ELR (cell line): ENCODE data around the gene HOXA13.

Experiments
- DNase-seq: peaks from one replicate; pipeline ENCODE4 v3.0.0-alpha.2; 2015; ENCODE audit warnings: low read depth

The HOXA13 gene

DNA sequence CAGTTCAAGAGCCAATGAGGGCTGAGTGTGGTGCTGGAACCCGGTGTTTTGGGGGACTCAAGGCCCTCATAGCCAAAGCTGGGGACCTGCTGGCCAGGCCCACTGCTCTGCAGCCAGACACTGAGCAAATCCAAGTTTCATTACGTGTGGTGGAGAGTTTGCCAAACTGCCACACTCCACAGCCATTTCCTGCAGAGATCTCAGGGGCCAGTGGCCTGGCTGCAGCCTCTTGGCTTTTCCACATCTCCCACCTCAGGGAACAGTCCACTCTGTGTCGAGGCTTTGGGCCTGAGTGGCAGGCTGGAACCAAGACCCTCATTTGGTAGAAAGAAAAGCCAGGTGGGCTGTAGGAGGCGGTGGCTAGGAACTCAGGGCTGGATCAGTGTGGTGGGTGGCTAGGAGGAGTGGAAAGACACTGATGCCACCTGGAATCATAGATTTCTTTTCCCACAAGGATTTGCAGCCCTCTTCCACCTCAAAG is 18.1 kb downstream of the HOXA13 start:
- DNase-seq = peak; percentile 53

DNA sequence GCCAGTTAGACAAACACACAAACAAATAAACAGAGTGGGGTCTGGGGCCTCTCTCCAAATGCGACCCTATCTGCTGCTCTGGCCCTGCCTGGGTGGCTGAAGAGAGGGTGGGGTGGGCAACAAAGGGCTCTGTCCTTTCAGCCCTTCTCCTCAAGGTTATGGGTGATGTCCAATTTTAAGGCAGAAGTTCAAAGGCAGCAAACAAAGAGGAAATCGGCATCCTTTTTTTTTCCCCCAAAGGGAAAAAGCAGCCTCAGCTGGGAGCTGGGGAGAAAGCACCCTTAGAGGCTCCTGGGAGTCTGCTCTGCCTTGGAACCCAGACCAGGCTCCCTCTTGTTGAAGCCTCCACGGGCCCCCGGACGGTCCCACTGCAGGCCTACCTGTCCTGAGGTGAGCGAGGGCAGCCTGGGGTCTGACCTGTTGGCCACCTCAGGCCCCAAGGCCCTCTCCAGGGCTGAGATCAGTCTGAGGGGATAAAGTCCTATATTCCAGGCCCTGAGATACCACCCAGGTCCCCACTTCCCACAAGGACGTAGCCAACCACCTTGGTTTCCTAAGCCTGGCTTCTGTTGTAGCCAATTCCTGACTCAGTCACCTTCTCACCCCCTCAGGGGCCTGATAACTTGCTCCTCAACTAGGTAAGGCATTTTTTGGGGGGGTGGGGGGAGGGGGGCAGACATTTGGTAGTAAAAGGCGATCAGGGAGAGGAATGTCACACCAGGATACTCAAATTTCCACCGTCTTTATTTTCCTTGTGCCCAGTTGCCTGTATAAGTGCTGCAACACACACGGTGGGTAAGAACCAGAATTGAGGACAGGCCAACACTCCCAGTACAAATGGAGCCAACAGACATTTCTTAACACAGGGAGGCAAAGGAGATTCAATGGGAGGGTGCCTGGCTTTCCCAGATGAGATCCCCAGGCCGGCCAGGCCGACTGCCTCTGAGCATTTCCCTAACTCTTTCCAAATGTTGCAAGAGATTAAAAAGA is 19.2 kb downstream of the HOXA13 start:
- DNase-seq = peak; percentile 56

DNA sequence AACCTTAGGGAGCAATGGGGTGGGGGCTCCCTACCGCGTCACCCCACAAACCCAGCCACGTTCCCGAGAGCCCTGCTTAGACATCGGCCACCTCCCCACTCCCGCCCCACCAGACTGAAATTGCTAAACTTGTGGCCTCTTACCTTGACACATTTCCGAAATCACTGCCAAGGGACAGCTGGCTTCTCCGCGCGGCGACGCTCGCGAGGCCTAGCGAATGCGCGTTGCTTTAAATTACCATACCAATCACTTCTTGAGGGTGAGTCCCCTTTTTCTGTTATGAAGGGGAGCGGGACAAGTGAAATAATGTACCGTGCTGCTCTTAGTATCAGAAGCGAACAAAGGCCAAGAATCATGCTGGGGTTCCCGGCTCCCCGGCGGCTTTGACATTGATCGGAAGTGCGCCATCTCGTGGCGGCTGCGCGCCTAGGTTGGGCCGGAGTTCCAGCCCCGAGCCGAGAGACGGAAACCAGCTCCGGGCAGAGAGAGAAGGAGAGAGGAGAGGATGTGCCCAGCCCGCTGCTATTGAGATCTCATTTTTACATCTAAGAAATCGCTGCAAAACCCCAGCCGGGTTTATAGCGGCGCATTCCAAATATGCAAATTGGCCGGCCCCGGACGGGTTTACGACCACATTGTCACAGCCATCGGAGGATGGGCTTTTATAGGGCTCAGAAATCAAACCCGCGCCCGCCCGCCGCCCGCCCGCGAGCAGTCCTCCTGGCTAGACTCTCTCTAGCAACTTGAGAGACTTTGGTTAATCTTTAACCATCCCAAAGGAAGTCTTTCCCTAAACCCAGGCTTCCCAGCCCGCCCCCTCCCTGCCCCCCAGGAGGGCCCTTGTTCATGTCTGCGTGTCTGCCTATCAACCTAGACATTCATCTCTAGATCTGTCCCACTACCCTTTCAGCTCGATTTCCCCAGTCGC is 20.1 kb downstream of the HOXA13 start:
- DNase-seq = peak; percentile 94

DNA sequence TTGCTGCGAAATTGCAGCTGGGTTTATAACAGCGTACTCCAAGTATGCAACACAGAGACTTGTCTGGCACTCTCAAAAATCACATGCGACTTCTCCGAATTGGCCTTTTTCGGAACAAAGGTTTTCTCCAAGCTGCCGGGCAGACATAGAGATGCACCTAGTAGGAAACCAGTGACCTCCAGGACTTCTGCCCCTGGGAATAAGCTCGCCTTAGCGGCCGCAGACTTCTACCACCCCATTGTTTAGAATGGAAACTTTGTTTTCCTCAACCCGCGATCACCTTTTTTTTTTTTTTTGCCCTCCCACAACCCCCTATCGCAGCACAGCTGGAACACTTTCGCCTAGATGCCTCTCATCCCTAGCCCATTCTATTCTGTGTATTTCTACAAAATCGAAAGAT is 20.9 kb downstream of the HOXA13 start:
- DNase-seq = peak; percentile 58

DNA sequence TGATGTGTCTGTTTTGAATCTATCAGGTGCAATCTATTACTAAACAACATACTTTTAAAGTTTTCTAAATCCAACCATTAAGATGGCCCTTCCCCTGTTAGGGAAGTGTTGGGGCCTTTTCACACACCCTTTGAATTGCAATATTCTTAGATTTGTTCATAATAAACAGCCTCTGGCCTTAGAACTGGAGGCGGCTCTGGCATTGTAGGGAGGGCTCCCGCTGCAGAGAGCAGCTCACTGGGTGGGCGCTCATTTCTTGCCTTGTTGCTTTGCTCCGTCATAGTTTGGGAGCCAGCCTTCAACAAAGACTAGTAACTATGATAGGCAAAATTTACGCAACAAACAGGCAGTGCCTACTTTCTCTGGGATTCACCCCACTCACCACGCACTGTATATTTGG is 21.5 kb downstream of the HOXA13 start:
- peak; percentile 90 for DNase-seq

DNA sequence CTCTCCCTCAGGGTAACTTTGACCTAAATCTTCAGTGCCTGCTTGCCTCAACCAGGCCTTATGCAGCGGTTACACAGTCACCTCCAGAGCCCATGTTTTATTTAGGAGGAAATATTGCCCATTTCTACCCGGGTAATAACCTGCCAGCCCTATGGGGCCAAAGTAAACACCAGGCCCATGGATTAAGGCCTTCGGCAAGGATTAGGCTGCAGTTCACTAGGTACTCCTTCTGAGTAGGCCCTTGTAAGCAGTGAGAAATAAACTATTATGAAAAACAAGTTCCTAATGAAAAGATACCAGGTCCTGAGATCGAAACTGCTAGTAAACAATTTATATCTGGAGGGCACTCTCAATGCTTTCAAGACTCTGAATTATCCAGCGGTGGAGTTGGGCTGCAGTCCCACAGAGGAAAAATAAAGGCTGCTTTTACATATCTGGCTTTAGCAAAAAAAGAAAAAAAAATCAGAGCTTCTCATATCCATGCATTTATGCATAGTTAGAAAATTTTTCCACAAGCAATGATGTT is 22.0 kb downstream of the HOXA13 start:
- peak; percentile 58 for DNase-seq

DNA sequence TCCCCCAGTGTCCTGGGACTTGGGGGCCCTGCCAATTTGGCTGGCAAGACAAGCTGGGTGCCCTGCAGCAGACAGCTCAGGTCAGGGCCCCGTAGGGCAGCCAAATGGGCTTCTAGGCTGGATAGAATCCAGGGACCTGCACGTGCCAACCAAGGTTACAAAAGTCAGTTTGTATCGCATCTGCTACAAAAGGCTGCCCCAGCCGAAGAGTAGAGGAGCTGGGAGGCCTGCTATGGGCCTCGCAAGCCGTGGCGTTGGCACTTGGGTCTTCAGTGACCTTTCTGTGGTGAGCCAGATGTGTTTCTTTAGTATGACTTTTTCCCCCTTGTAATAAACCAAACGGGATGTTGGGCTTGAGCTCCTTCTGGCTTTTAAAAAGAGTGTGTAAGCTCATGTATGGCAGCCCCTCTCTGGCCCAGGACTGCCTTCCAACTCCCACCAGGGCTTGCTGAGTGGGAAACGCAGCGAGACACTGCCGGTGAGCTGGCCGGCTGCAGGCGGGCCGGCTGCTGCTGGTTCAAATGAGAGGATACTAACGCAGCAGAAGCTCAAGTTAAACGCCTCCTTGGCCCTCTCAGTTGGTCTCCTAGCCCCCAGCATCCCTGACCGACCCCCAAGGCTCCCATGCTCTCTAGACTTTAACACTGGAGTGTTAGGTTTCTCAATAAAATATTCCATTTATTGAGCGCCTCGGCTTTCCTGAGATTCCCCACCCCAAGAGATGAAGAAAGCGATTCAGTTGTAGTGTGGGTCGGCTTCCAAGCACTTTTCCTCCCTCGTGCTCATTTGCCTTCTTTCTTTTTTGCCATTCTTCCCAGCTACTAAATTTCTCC is 22.7 kb downstream of the HOXA13 start:
- peak; percentile 71 for DNase-seq

DNA sequence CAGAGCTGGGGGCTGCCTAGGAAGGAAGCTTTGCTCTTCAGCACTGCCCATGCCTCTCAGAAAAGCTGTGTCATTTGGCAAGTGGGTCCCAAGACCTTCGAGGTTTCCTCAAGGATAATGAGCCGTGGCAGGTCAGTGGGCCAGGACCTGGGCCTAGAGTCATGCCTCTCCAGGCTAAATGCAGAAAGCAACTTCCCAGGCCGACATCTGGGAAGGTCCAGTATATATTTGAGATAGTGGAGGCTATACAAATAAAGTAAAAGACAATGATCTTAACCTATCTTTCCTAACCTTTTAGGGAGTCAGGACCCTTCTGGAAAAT is 23.4 kb downstream of the HOXA13 start:
- no peak for DNase-seq

DNA sequence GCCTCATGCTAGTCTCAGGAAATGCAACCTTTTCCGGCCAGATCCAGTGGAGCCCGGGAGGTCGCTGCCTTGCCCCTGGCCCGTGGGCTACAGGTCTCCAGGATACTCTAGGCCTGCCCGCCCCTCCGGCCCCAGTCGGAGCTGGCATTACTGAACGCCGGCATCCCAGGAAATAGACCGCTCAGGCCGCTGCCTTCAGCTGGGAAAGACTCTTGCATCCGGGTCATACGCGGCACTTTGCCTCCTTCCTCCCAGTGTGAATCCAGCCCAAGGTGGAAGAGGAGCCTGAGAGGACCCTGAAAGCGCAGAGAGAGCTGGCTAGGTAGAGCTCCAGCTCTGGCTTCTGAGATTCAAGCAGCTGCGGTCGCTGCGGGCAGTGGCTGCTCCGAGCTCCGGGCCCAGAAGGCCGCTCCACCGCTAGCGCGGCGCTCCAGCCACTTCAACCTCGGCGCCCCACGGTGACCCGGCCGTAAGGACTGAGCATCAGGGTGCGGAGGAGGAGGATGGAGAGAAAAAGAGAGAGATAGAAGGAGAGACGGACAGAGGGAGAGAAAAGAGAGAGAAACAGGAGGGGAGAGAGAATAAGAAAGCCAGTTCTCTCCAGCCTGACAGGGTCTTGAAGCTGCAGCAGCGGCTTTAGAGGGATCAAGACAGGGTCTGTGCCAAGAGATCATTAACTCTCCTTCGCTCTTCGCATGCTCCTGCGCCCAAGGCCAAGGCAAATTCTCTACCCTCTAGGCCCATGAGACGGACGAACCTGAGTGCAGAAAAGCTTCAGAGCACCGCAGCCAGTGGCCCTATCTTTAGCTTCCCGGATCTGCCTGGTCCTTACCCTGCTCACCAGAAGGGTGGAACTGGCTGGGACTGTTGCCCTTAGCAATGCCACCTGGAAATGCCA is 24.0 kb downstream of the HOXA13 start:
- DNase-seq = peak; percentile 85

DNA sequence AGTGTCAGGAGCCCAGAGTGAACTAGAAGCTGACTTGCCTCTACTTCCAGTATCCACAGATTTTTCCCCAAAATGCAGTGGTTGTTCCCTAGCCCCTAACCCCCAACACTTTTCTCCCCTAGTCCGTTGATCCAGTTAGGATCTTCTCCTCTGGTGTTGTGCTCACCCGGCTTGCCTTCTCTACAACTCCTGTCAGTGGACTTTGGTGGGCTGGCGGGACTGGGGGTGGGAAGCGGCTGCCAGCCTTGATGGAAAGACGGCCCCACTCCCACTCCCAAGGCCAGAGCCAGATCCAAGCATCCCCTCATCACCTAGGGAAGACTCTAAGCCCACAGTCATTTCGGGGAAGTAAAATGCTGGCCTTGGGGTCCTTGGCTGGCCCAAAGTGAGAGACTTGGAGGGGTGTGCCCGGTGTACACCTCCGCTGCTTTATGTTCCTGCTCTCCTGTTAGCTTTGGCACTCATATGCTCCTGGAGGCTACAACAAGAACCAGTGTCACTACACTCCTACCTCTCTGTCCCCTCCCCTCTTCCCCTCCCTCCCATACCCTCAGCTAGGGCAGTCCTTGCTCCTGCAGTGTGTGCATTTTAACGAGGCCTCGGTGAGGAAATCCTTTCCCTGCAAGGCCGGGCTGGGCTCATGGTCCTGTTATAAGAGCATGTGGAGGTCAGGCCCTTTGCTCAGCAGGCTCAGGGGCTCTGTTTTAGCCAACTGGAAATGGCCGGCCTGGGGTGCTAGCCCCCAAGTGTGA is 24.8 kb downstream of the HOXA13 start:
- DNase-seq = peak; percentile 68

DNA sequence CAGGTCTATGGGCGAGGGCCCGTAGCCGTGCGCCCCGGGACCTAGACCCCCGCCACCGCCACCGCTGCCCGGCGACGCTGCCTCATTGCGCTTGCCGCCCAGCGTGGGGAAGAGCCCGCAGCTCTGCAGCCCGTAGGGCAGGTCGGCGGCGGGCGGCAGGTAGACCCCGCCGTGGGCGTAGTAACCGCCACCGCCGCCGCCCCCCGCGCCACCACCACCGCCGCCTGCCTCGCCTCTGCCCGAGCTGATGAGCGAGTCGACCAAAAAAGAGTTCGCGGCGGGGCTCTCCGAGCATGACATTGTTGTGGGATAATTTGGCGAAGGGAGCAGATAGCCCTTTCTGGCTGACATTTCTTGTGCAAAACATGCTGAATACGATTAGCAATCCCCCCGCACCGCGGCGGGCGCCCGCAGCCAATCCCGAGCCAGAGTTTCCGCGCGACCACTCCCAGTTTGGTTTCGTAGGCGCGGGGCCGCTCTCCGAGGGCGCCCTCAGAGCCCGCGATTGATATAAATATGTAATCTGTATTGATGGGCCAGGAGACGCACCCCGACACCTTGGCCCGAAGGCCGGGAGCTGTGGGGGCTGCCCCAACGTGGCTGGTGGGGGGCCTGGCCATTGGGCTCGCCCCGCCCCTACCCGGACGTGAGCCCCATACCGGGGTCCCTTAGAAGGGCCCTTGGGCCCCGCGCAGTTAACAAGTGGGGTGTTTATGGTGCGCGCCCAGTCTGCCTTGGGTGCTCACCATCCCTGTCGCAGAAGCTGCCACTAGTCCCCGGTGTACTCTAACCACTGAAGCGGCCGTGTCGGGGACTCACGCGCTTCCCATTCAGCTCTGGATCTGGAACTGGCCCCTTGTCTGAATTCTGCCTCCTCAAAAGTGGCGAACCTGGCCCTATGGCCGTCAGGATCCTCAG is 25.7 kb downstream of the HOXA13 start, which contains the start of gene HOXA10:
HOXA10 (minus strand) TSS at position 365 of the 918 bp plus-strand sequence; CDS start at position 351, 14 bp downstream.
- DNase-seq = peak; percentile 82

DNA sequence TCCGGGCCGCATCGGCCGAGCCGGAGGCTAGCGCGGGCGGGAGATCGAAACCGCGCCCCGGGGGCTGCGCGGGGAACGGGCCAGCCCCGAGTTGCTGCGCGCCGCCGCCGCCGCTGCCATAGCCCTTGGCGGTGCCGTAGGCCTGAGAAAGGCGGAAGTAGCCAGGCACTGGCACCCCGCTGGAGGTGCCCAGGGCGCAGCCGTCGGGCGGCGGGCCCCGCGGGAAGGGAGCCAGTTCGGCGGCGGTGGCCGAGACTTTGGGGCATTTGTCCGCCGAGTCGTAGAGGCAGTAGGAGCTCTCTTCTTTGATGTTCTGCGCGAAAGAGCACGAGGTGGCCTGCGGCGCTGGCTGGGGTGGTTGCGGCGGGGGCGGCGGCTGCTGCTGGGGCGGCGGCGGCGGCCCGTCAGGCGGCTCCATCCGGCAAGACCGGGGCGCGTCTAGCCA is 26.4 kb downstream of the HOXA13 start:
- DNase-seq = peak; percentile 61

DNA sequence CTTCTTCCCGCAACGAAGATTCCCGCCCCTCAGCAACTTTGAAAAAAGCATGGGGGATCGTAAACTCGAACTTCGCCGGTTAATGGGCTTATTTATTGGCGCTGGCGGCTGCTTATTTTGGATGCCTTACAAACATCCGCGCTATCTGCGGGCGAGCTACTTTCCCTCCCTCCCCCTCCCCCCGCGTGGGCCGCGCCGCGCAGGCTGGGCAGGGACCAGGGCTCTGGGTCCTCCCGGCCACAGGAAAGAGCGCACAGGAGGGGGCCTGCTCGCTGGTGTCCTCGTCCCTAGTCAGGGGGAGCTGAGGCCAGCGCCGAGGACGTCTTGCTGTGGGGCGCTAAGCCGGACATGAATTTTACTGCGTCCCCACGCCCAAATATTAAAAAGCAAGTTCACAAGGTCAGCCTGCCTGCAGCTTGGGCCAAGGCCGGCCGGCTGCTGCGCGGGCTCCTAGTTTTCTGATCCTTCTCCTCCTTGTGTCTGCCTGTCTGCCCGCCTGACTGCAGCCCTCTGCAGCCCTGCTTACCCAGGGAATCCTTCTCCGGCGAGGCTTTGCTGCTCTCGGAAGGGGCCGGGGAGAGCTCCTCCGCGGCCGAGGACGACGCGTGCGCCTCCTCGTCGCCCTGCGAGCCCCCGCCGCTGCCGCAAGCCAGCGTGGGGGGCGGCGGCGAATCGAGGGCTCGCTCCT is 26.9 kb downstream of the HOXA13 start:
- DNase-seq = peak; percentile 75

DNA sequence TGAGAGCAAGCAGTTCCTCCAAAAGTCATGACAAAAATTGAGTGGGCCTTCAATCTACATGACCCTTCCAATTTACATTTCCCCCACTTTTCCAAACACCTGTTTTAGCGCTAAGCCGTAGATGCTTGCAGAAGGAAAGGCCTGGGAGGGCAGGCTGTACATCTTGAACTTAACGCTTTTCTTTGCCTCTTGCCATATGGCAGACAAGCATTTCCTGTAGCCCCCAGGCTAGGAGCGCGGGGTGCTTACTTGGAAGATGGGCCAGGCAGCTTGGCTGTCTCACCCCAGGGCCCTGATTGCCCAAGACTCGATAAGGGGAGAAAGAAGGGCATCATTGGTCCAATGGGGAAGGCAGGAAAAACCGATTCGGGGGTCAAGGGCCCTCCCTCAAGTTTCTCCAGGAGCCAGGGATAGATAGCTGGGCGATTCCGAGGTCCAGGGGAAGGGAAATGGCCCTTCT is 27.5 kb downstream of the HOXA13 start:
- peak; percentile 92 for DNase-seq

DNA sequence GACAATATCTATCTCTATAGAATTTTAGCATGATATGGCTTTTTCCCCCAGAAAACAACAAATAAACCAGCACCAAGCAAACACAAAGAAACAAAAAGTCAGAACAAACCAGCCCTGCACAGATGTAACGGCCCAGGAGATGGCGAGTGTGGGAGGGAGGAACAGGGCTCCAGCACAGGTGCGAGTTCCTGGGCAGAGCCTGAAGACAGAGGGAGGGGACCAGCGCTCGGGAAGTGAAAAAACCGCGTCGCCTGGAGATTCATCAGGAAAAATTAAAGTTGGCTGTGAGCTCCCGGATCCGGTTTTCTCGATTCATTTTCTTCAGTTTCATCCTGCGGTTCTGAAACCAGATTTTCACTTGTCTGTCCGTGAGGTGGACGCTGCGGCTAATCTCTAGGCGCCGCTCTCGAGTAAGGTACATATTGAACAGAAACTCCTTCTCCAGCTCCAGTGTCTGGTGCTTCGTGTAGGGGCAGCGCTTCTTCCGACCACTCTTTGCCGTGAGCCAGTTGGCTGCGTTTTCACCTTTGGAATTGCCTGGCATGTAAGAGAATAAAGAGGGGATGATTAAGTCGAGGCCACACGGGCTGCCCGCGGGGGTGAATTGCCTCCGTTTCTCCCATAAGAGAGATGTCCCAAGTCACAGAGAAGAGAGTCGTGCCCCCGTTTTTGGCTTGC is 28.1 kb downstream of the HOXA13 start:
- peak; percentile 78 for DNase-seq

DNA sequence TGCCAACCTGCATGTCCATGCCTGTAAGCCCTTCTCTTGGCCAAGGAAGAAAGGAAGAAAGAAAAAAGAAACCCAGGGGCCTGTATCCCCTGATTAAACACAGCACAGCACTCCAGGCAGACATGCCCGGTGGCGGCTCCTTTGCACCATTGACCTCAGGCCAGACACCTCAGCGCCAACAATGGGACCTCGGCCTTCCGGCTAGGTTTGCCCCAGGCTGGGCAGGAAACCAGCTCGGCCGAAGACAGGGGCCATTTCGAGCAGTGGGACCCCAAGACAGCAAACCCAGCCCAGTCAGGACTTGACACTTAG is 28.6 kb downstream of the HOXA13 start:
- DNase-seq = peak; percentile 86
